Mucosa of descending colon (tissue), 3 donors: ENCODE results near the gene ISOC1. TPM values are rescaled to one million over a fixed set of nuclear protein-coding genes. Genes with fewer than 3 reads are reported as not detected.

ENCODE experiments used
- ATAC-seq: fragments of 200-7000 bp; cut with Tn5 transposase; one replicate; pipeline ENCODE4 v1.9.1; 2020; ENCODE audit warnings: mild to moderate bottlenecking, moderate library complexity
- DNase-seq, 3 donors: peaks; one replicate each; pipeline ENCODE4 v3.0.0-alpha.2; 2020
- H3K36me3 ChIP-seq: fragments of 200-600 bp; one replicate; pipeline ENCODE4 v1.8.0; 2021; ENCODE audit warnings: low read depth, mild to moderate bottlenecking
- H3K4me1 ChIP-seq: fragments of 200-600 bp; one replicate; pipeline ENCODE4 v1.8.0; 2021; ENCODE audit warnings: low read depth, mild to moderate bottlenecking
- H3K4me3 ChIP-seq: fragments of 200-600 bp; one replicate; pipeline ENCODE4 v1.8.0; 2021; ENCODE audit warnings: mild to moderate bottlenecking
- H3K9me3 ChIP-seq: fragments of 200-600 bp; one replicate; pipeline ENCODE4 v1.8.0; 2021; ENCODE audit warnings: mild to moderate bottlenecking
- intact Hi-C, 2 donors: fragments of 100-400 bp; cut with DNase I in 1 of 2; cut with micrococcal nuclease in 1 of 2; formaldehyde crosslinking; loops; one replicate each; pipeline versions ENCODE4 v1.11.0 to v1.11.1; 2022; cut with DNase I, micrococcal nuclease
- long read RNA-seq, 2 donors: library from polyadenylated mRNA; unstranded; transcript quantifications; one replicate each; pipeline ENCODE4 v2.0.0, GENCODE V29; 2019 to 2021
- total RNA-seq, 3 donors: library from RNA; stranded (reverse); fragmentation: NEBNext Ultra II Directional in 2 of 3; extraction: Animal tissue kit (Norgen Biotek cat#: 25700) in 2 of 3; gene quantifications; one replicate each; pipeline versions ENCODE4 v1.2.1 to v1.2.4, GENCODE V29; 2021 to 2023
- TF ChIP-seq, protein P1 (sequence below): fragments of 200-600 bp; IDR thresholded peaks from one replicate; pipeline ENCODE4 v1.8.0; 2022; ENCODE audit warnings: antibody characterized with exemption, mild to moderate bottlenecking
- donor health status: DM: no; HTN: no; CAD: no; lungs with moderate emphysema.
- donor health status: DM: no; HTN: no; CAD: no.
- donor health status: DM: no; HTN: yes; CAD: no.

Gene ISOC1
- 10 to 100 TPM; 21.3 to 22.9 (median 21.3) TPM for total RNA-seq
- long read RNA-seq, donor 1, transcript ISOC1-201 (5 exons, 1,940 nt), result major isoform, 43 of 46 reads
- long read RNA-seq, donor 1, partial matches to known transcripts, result 1 of 46 reads
- long read RNA-seq, donor 1, other reads (novel, unspliced or antisense), result 2 of 46 reads
- long read RNA-seq, donor 2, transcript ISOC1-201 (5 exons, 1,940 nt), result major isoform, 26 of 27 reads
- long read RNA-seq, donor 2, partial matches to known transcripts, result 0 of 27 reads
- long read RNA-seq, donor 2, other reads (novel, unspliced or antisense), result 1 of 27 reads

DNA sequence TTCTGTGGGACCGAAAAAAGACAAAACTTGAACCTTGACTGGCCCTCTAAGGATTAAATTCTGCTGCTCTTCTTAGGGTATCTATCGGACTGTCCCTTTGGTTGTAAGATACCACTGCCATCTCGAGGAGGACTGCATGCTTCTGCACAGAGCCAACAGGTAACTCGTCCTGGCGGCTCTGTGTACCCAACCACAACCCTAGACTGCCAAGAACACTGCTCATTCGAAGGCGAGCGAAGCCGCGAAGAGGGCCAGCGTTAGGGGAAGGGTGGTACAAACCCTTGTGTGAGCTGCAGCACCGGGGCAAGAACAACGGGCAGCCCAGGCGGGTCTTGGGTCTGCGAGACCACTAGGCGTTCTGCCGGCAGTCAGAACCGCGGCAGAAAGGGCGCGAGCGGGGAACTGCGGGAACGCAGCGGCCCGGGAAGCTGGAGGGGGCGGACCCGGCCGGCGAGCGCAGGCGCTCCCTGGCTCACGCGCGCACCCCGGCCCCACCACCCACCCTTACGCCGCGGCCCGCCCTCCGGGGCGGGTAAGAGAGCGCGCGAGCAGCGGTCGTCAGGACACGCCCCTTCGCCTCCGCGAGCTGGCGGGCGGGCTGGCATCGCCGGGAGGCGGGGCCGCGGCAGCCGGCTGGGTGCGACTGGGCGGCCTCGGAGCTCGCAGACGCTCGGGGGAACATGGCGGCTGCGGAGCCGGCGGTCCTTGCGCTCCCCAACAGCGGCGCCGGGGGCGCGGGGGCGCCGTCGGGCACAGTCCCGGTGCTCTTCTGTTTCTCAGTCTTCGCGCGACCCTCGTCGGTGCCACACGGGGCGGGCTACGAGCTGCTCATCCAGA is at the start of gene ISOC1:
ISOC1 (plus strand) TSS at position 663 of the 837 bp plus-strand sequence; CDS start at position 681, 18 bp downstream.
- TF ChIP-seq, protein P1, sequence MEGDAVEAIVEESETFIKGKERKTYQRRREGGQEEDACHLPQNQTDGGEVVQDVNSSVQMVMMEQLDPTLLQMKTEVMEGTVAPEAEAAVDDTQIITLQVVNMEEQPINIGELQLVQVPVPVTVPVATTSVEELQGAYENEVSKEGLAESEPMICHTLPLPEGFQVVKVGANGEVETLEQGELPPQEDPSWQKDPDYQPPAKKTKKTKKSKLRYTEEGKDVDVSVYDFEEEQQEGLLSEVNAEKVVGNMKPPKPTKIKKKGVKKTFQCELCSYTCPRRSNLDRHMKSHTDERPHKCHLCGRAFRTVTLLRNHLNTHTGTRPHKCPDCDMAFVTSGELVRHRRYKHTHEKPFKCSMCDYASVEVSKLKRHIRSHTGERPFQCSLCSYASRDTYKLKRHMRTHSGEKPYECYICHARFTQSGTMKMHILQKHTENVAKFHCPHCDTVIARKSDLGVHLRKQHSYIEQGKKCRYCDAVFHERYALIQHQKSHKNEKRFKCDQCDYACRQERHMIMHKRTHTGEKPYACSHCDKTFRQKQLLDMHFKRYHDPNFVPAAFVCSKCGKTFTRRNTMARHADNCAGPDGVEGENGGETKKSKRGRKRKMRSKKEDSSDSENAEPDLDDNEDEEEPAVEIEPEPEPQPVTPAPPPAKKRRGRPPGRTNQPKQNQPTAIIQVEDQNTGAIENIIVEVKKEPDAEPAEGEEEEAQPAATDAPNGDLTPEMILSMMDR, result no peak
- no peaks in the 10 kb centered on the region for H3K36me3 ChIP-seq
- H3K4me3 ChIP-seq, result peak within 1 kb of the TSS; percentile 79
- H3K4me1 ChIP-seq, result peaks cover 5% of the 10 kb centered on the region
- no peaks in the 10 kb centered on the region for H3K9me3 ChIP-seq
- intact Hi-C loops, result no loop called here
- peak; percentile 97 for ATAC-seq
- peak; percentile 92 to 97 (median 95) for DNase-seq

DNA sequence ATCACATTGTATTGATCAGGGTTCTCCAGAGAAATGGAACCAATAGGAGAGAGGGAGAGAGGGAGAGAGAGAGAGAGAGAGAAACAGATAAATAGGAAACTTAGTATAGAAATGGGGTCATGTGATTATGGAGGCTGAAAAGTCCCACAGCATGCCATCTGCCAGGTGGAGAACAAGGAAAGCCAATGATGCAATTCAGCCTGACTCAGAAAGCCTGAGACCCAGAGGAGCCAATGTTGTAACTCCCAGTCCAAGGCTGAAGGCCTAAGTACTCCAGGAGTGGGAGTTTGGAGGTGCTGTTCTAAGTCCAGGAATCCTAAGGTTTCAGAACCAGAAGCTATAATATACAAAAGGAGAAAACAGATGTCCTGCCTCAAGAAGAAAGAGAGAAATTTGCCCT is 48.4 kb upstream of the ISOC1 start:
- intact Hi-C loops, result no loop called here
- TF ChIP-seq, protein P1, result no peak
- Histone ChIP-seq H3K4me3 (no peak overlapping the region), H3K4me1 (no peaks in the 10 kb centered on the region), H3K36me3 (no peaks in the 10 kb centered on the region), H3K9me3 (no peaks in the 10 kb centered on the region)
- DNase-seq, result no peak
- ATAC-seq, result no peak

DNA sequence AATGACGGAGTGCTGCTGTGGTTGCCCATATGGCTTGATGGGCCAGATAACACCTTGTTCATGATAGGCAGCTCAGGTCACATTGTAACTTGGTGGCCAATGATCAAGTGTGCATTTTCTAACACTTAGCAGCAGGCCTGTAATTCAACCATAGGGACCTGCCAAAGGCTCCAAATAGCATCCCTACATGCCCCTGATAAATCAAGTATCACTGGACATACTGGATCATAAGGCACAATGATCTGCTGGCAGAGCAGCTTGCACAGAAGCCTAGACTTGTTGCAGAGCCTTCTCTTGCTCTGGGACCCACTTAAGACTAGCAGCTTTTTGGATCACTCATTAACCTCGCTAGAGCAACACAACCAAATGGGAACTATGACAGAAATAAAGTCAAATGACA is 46.0 kb upstream of the ISOC1 start:
- H3K4me1 ChIP-seq, result no peaks in the 10 kb centered on the region
- intact Hi-C loops, result no loop called here
- H3K36me3 ChIP-seq, result no peaks in the 10 kb centered on the region
- no peaks in the 10 kb centered on the region for H3K9me3 ChIP-seq
- no peak overlapping the region for H3K4me3 ChIP-seq
- ATAC-seq, result no peak
- TF ChIP-seq, protein P1, result no peak
- no peak for DNase-seq

DNA sequence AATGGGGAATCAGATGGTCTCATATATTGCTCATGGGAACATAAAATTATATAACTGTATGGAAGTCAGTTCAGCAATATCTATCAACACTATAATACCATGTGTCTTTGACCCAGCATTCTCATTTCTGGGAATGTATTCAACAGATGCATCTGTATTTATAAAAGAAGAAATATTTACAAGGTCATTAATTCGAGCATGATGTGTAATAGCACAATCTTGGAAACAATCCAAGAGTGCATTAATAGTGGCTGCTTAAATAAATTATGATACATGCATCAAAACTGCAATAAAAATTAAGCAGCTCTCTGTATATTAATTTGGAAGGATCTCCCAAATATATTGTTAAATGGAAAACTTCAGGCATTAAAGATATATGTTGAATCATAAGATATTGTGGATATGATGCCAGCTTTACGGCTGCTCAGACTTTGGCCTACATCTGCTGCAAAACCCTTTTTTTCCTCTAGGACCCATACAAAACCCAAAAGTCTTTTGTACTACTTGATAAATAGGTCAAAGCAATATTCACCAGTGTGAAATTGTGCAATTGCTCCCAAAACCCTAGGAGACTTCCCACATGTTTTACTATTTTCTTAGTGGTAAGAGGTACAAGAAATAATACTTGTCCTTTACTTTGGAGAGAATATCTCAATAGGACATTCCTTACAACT is 45.3 kb upstream of the ISOC1 start:
- no peak for ATAC-seq
- TF ChIP-seq, protein P1, result no peak
- intact Hi-C loops, result no loop called here
- H3K36me3 ChIP-seq, result no peaks in the 10 kb centered on the region
- DNase-seq, result no peak
- no peaks in the 10 kb centered on the region for H3K4me1 ChIP-seq
- no peaks in the 10 kb centered on the region for H3K9me3 ChIP-seq
- no peak overlapping the region for H3K4me3 ChIP-seq

DNA sequence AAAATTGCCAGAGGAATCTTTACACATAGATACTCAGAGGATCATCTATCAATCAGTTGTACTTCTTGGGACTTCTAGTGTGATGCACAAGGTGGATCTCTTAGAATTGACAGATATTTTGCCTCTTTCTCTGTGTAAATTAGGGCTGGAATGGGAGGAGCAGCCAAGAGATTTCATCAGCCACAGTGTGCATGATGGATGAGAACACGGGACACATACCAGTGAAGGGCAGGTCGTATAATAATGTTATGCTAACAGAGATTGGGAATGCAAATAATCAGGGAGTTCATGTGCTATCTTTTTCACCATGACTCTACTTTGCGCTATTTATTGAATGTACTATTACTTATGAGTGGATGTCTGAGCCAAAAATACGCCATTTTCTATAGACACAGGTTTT is 43.3 kb upstream of the ISOC1 start:
- TF ChIP-seq, protein P1, result no peak
- ATAC-seq, result no peak
- intact Hi-C loops, result no loop called here

More for the DNA sequence above, 43.3 kb upstream of the ISOC1 start:
- Histone ChIP-seq H3K36me3 (no peaks in the 10 kb centered on the region), H3K9me3 (no peaks in the 10 kb centered on the region), H3K4me1 (no peaks in the 10 kb centered on the region), H3K4me3 (no peak overlapping the region)
- DNase-seq, result no peak
